Testis (tissue), 3 donors: ENCODE results near the gene JSRP1. TPM values are rescaled to one million over a fixed set of nuclear protein-coding genes. Genes with fewer than 3 reads are reported as not detected.

Source experiments
- DNase-seq: peaks from one replicate; pipeline ENCODE4 v3.0.0-alpha.2; 2019
- H3K27ac ChIP-seq, 2 donors: fragments of 200-600 bp; sonication (generic); one replicate each; pipeline ENCODE4 v1.5.1; 2019
- H3K27me3 ChIP-seq: fragments of 200-600 bp; sonication (generic); one replicate; pipeline ENCODE4 v1.5.1; 2019
- H3K36me3 ChIP-seq: fragments of 200-600 bp; sonication (generic); one replicate; pipeline ENCODE4 v1.5.1; 2017; ENCODE audit warnings: low read depth; ENCODE audit errors: missing control alignments
- H3K4me1 ChIP-seq: fragments of 200-600 bp; sonication (generic); one replicate; pipeline ENCODE4 v1.5.1; 2019
- H3K4me3 ChIP-seq, 2 donors: fragments of 200-600 bp; sonication (generic); one replicate each; pipeline ENCODE4 v1.5.1; 2017 to 2019
- H3K9me3 ChIP-seq: fragments of 200-600 bp; sonication (generic); one replicate; pipeline ENCODE4 v1.5.1; 2017
- POLR2A ChIP-seq: fragments of 450-650 bp; IDR thresholded peaks from one replicate; pipeline ENCODE4 v1.6.1; 2017; ENCODE audit warnings: antibody characterized with exemption, mild to moderate bottlenecking, moderate library complexity
- WGBS, 2 donors: methylation state at CpG; one replicate each; pipeline ENCODE4 v1.1.5; 2018; 5-methylcytosine and 5-hydroxymethylcytosine counted together
- intact Hi-C: fragments of 100-400 bp; cut with DNase I; formaldehyde crosslinking; loops from one replicate; pipeline ENCODE4 v1.15.1; 2023; ENCODE audit warnings: low total_unique reads
- polyA plus RNA-seq: library from polyadenylated mRNA; stranded (reverse); fragments of 350-450 nt; fragmentation: Illumina TruSeq; extraction: RNeasy Lipid Tissue Mini Kit (QIAGEN cat#74804); gene quantifications from one replicate; pipeline ENCODE4 v1.2.3, GENCODE V29; 2014; ENCODE audit warnings: low read depth, low replicate concordance; ENCODE audit not compliant: insufficient read depth
- total RNA-seq, 2 donors: library from RNA; depleted of rRNA; stranded (reverse); fragments of >200 nt; gene quantifications; one replicate each; pipeline ENCODE4 v1.2.3, GENCODE V29; 2016
- TF ChIP-seq, protein P1 (sequence below), 3 experiments: fragments of 450-650 bp in 2 of 3; fragments of 200-600 bp in 1 of 3; sonication (generic) in 1 of 3; IDR thresholded peaks; one replicate each; pipeline ENCODE4 v1.5.1; 2016 to 2019; ENCODE audit warnings: antibody characterized with exemption in 3 of 3, mild to moderate bottlenecking in 2 of 3, moderate library complexity in 1 of 3

Gene JSRP1
- total and polyA plus RNA-seq, 3 donors from 2014 or later, result 2.2 to 4.6 (median 2.6) TPM

DNA sequence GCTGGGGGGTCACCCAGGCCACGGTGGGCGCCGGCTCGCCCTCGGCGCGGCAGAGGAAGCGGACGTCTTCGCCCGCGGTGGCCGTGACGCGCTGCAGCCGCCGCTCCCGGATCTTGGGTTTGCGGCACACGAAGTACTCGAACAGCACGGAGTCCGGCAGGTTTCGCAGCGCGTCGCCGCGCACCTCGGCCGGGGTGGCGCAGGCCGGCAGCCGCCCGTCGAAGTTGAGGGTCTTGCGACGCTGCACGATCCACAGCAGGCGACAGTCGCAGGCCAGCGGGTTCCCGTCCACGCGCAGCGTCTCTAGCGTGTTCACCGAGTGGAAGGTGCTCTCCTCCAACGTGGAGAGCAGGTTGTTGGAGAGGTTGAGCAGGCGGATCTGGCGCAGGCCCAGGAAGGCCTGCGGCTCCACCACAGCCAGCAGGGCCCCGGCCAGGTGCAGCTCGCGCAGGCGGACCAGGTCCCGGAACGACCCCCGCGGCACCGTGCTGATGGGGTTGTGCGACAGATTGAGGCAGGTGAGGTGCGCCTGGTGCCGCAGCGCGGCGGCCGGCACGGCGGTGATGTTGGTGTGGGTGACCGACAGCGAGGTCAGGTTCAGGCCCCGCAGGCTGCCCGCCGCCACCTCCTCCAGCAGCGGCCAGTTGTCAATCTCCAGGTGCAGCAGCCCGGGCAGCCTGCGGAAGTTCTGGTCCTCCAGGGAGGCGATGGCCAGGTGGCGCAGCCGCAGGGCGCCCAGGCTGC lies 34.4 kb upstream of the JSRP1 start:
- DNase-seq, result no peak
- no peaks in the 10 kb centered on the region for H3K27me3 ChIP-seq
- 26 to 40% methylated on average over 30 to 69 of the region's 82 CpGs for WGBS, 2 donors

DNA sequence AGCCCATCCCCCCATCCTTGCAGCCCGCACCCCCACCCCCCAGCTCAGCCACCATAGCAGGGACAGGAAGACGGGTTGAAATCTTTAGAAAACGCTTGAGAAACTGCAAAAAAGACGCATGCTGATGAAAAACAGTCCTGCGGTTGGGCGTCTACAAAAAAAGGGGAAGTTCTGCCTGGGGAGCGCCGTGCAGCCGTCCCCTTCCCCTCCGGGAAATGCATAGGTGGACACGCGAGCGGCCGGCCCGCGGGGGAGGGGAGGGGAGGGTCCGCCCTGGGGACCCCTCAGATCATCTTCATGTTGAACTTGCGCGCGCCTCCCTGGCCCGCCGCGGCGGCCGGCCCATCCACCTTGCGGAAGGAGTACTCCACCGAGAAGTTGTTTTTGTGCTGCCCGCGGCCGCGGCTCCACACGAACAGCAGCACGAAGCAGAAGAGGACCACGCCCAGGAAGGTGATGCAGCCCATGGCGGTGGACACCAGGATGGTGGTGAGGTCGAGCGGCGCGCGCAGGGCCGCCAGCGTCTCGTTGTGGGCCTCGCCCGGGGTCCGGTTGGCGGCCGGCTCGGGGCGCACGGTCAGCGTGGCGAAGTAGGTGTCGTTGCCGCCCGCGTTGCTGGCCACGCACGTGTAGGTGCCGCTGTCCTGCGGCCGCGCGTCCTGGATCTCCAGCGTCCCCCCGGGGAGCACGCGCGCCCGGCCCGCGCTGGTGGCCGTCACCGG lies 33.7 kb upstream of the JSRP1 start:
- intact Hi-C loops, result no loop called here
- DNase-seq, result no peak

More for the DNA sequence above, 34.4 kb upstream of the JSRP1 start:
- Histone ChIP-seq H3K9me3 (no peaks in the 10 kb centered on the region), H3K4me1 (peaks cover 13% of the 10 kb centered on the region), H3K27ac (no peak overlapping the region), H3K36me3 (no peaks in the 10 kb centered on the region), H3K4me3 (peak overlapping the region; percentile 18 to 47)
- TF ChIP-seq POLR2A, result no peak
- TF ChIP-seq, protein P1, sequence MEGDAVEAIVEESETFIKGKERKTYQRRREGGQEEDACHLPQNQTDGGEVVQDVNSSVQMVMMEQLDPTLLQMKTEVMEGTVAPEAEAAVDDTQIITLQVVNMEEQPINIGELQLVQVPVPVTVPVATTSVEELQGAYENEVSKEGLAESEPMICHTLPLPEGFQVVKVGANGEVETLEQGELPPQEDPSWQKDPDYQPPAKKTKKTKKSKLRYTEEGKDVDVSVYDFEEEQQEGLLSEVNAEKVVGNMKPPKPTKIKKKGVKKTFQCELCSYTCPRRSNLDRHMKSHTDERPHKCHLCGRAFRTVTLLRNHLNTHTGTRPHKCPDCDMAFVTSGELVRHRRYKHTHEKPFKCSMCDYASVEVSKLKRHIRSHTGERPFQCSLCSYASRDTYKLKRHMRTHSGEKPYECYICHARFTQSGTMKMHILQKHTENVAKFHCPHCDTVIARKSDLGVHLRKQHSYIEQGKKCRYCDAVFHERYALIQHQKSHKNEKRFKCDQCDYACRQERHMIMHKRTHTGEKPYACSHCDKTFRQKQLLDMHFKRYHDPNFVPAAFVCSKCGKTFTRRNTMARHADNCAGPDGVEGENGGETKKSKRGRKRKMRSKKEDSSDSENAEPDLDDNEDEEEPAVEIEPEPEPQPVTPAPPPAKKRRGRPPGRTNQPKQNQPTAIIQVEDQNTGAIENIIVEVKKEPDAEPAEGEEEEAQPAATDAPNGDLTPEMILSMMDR (IDR thresholded peaks at IDR 0.05), result no peak
- intact Hi-C loops, result no loop called here

DNA sequence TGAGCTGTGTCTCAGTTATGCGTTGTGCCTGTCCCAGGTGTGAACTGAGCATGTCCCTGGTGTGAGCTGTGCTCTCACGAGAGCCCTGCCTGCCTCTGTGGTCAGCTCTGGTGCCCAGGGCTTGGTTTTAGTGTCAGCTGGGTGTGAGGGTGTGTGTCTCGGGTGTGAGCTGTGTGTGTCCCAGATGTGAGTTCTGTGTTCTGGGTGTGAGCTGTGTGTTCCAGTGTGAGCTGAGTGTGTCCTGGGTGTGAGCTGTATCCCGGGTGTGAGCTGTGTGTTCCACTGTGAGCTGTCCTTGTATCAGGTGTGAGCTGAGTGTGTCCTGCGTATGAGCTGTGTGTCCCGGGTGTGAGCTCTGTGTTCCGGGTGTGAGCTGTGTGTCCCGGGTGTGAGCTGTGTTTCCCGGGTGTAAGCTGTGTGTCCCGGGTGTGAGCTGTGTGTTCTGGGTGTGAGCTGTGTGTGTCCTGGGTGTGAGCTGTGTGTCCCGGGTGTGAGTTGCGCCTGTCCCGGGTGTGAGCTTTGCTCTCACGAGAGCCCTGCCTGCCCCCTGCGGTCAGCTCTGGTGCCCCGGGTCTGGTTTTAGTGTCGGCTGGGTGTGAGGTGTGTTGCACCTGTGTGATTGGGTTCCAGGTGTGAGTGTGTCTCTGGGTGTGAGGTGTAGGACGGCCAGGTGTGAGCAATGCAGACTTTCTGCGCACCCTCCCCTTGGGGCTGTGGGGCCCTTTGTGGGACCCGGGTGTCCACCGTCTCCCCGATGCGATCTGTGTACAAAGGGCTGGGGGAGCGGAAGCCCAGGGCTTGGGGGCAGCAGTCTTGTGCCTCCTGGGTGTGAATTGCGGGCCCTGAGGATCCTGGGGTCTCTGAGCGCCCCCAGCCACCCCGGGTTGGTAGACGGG lies 32.8 kb upstream of the JSRP1 start:
- WGBS, 2 donors, result 50 to 56% methylated on average over 18 to 27 of the region's 28 CpGs
- Histone ChIP-seq H3K9me3 (no peaks in the 10 kb centered on the region), H3K36me3 (no peaks in the 10 kb centered on the region), H3K27me3 (no peaks in the 10 kb centered on the region), H3K4me3 (peak overlapping the region in 1 of 2 donors; percentile 47), H3K27ac (no peak overlapping the region), H3K4me1 (peaks cover 5% of the 10 kb centered on the region)
- no peak for DNase-seq
- intact Hi-C loops, result no loop called here
- TF ChIP-seq, protein P1 (IDR thresholded peaks at IDR 0.05), result no peak
- TF ChIP-seq POLR2A, result no peak

More for the DNA sequence above, 33.7 kb upstream of the JSRP1 start:
- Histone ChIP-seq H3K9me3 (no peaks in the 10 kb centered on the region), H3K36me3 (no peaks in the 10 kb centered on the region), H3K4me3 (peak overlapping the region; percentile 18 to 47), H3K27ac (peak overlapping the region in 1 of 2 donors; percentile 39), H3K4me1 (peaks cover 10% of the 10 kb centered on the region), H3K27me3 (no peaks in the 10 kb centered on the region)
- WGBS, 2 donors, result 3 to 9% methylated on average over 14 to 32 of the region's 74 CpGs
- TF ChIP-seq, protein P1 (IDR thresholded peaks at IDR 0.05), result no peak
- no peak for TF ChIP-seq POLR2A

DNA sequence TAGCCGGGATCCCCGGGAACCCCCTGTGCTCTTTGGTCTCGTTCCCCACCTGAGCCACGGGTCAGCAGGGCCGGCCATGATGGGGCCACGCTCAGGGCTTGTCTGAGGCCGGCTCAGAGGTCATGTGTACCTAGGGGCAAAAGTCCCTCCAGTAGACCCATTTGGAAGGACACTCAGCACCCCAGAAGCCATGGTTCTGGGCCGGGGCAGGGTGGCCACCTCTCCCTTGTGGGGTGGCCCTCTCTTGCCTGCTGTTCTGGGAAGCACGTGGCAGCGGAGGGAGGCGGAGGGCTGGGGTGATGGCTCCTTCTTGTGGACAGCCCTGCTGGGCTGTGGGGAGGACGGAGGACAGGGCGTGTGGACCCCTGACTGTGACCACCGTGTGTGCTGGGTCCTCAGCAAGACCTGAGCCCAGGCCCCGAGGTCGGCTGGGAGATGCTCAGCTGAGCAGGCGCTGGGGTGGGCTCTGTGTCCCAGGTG lies 32.2 kb upstream of the JSRP1 start:
- DNase-seq, result no peak
- Histone ChIP-seq H3K27ac (no peak overlapping the region), H3K9me3 (no peaks in the 10 kb centered on the region), H3K4me1 (peaks cover 5% of the 10 kb centered on the region), H3K36me3 (no peaks in the 10 kb centered on the region), H3K27me3 (no peaks in the 10 kb centered on the region), H3K4me3 (no peak overlapping the region)
- no peak for TF ChIP-seq POLR2A
- TF ChIP-seq, protein P1 (IDR thresholded peaks at IDR 0.05), result no peak
- 87 to 98% methylated on average over 7 to 17 of the region's 17 CpGs for WGBS, 2 donors
- intact Hi-C loops, result no loop called here
